ENCODE data around the gene MCCC1.

The MCCC1 gene

GRCh38 chr3:183082355-183082915 lies 16.9 kb downstream of the MCCC1 start:
- TF ChIP-seq, protein P1, sequence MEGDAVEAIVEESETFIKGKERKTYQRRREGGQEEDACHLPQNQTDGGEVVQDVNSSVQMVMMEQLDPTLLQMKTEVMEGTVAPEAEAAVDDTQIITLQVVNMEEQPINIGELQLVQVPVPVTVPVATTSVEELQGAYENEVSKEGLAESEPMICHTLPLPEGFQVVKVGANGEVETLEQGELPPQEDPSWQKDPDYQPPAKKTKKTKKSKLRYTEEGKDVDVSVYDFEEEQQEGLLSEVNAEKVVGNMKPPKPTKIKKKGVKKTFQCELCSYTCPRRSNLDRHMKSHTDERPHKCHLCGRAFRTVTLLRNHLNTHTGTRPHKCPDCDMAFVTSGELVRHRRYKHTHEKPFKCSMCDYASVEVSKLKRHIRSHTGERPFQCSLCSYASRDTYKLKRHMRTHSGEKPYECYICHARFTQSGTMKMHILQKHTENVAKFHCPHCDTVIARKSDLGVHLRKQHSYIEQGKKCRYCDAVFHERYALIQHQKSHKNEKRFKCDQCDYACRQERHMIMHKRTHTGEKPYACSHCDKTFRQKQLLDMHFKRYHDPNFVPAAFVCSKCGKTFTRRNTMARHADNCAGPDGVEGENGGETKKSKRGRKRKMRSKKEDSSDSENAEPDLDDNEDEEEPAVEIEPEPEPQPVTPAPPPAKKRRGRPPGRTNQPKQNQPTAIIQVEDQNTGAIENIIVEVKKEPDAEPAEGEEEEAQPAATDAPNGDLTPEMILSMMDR (IDR thresholded peaks at IDR 0.05; ENCODE audit: borderline replicate concordance, insufficient read depth, low read depth, low read length), result no peak

DNA sequence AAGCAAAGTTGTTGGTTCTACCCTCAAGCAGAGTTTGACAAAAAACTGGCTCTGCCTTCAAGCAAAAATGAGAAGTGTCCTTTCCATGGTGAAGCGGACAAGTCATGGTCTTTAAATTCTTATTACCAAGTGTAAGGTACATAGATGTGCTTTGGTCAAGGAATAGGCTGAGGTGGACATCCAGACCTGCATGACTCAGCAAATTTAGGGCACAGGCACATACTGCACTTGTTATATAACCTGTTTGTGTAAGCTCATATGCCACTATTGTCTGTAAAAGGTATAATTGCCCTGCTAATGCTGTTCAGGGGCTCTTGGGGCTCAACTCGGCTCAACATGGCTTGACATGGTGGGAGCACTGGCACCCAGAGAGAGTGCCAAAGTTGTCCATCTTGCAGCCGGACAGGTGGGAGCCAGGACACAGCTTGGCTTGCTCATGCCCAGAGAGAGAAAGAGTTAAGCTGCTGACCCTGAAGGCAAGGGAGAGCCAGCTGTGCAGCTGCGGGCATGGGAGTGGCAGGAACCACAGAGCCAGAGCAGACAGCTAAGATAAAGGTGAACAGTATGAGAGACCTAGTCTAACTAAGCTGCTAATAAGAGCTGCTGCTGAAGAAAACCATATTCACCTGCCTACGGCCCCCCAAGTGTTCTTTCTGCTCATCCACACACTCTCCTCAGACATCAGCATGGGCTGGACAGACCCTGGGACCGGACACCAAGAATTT lies 17.7 kb downstream of the MCCC1 start:
- TF ChIP-seq, protein P1 (IDR thresholded peaks at IDR 0.05; ENCODE audit: borderline replicate concordance, insufficient read depth, low read depth, low read length), result no peak

More at GRCh38 chr3:183082355-183082915, 16.9 kb downstream of the MCCC1 start:
- no peak overlapping the region for H3K4me3 ChIP-seq (ENCODE audit: low read depth, low read length)

DNA sequence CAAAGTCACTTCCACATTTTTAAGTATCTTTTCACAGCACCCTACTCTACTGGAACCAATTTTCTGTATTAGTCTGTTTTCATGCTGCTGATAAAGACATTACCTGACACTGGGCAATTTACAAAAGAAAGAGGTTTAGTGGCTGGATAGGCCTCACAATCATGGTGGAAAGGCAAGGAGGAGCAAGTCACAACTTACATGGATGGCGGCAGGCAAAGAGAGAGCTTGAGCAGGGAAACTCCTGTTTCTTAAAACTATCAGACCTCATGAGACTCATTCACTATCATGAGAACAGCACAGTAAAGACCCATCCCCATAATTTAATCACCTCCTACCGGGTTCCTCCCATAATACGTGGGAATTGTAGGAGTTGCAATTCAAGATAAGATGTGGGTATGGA lies 18.7 kb downstream of the MCCC1 start:
- TF ChIP-seq, protein P1 (IDR thresholded peaks at IDR 0.05; ENCODE audit: borderline replicate concordance, insufficient read depth, low read depth, low read length), result no peak
- H3K4me3 ChIP-seq (ENCODE audit: low read depth, low read length), result no peak overlapping the region

More for the DNA sequence above, 17.7 kb downstream of the MCCC1 start:
- H3K4me3 ChIP-seq (ENCODE audit: low read depth, low read length), result no peak overlapping the region

- no peak overlapping the region for H3K4me3 ChIP-seq (ENCODE audit: low read depth, low read length)
These were observed 24.4 kb downstream of the MCCC1 start for GRCh38 chr3:183074881-183075280.

GRCh38 chr3:183074261-183074660 lies 25.0 kb downstream of the MCCC1 start:
- no peak overlapping the region for H3K4me3 ChIP-seq (ENCODE audit: low read depth, low read length)
- TF ChIP-seq, protein P1 (IDR thresholded peaks at IDR 0.05; ENCODE audit: borderline replicate concordance, insufficient read depth, low read depth, low read length), result no peak

More at GRCh38 chr3:183074881-183075280, 24.4 kb downstream of the MCCC1 start:
- TF ChIP-seq, protein P1 (IDR thresholded peaks at IDR 0.05; ENCODE audit: borderline replicate concordance, insufficient read depth, low read depth, low read length), result no peak

DNA sequence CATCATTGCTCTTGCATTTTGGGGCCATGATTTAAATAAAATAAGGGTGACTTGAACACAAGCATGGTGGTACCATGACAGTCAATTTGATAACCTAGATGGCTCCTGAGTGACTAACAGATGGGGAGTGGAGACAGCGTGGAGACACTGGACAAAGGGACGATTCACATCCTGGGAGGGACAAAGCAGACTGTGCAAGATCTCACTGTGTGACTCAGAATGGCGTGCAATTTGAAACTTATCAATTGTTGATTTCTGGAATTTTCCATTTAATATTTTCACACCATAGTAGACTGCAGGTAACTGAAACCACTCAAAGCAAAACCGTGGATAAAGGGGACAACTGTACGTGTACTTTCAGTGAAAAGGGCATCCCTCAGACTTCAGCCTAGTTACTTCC lies 25.5 kb downstream of the MCCC1 start:
- TF ChIP-seq, protein P1 (IDR thresholded peaks at IDR 0.05; ENCODE audit: borderline replicate concordance, insufficient read depth, low read depth, low read length), result no peak
- no peak overlapping the region for H3K4me3 ChIP-seq (ENCODE audit: low read depth, low read length)

DNA sequence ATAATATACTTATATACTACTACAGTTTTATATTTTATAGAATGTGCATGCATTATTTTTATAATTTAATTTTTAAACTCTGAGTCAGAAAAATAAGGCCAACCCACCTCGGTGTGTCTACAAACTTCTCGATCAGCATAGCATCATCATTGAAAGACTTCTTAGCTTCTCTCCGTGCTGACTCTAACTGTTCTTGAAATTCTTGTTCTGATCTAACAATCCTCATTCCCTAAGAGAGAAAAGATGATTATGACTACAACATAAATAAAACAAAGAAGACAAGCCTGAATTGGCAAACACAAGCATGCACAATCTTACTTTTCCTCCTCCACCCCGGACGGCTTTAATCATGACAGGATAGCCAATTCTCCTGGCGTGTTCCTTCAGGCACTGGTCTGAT lies 28.4 kb downstream of the MCCC1 start:
- TF ChIP-seq, protein P1 (IDR thresholded peaks at IDR 0.05; ENCODE audit: borderline replicate concordance, insufficient read depth, low read depth, low read length), result no peak
- H3K4me3 ChIP-seq (ENCODE audit: low read depth, low read length), result no peak overlapping the region

Measured in GM12875 (cell line).